HepG2 (cell line): ENCODE measurements around the gene SEMA3F. TPM values are rescaled to one million over a fixed set of nuclear protein-coding genes. Genes with fewer than 3 reads are reported as not detected.

Experiments
- ARID2 ChIP-seq: sonication (generic); formaldehyde crosslinking; IDR thresholded peaks from 2 replicates; pipeline ENCODE4 v1.8.1; 2022; ENCODE audit warnings: mild to moderate bottlenecking, missing genetic modification reagents, borderline replicate concordance
- CENPX ChIP-seq: sonication (generic); formaldehyde crosslinking; IDR thresholded peaks from 2 replicates; pipeline ENCODE4 v1.9.0; 2021; ENCODE audit warnings: mild to moderate bottlenecking, missing genetic modification reagents, moderate library complexity
- ELF4 ChIP-seq: sonication (generic); formaldehyde crosslinking; IDR thresholded peaks from 2 replicates; pipeline ENCODE4 v1.5.0; 2020; ENCODE audit warnings: missing genetic modification reagents, mild to moderate bottlenecking, moderate library complexity, borderline replicate concordance
- HOXA9 ChIP-seq: sonication (generic); formaldehyde crosslinking; IDR thresholded peaks from 2 replicates; pipeline ENCODE4 v1.8.1; 2022; ENCODE audit warnings: missing genetic modification reagents, mild to moderate bottlenecking, moderate library complexity, borderline replicate concordance
- MEIS1 ChIP-seq: sonication (generic); formaldehyde crosslinking; IDR thresholded peaks from 2 replicates; pipeline ENCODE4 v1.9.0; 2021; ENCODE audit warnings: mild to moderate bottlenecking, missing genetic modification reagents, moderate library complexity, borderline replicate concordance
- NR2C2 ChIP-seq: sonication (generic); formaldehyde crosslinking; IDR thresholded peaks from 2 replicates; pipeline ENCODE4 v1.4.0; 2020; ENCODE audit warnings: missing genetic modification reagents, mild to moderate bottlenecking, moderate library complexity, borderline replicate concordance
- TARDBP ChIP-seq: sonication (generic); formaldehyde crosslinking; IDR thresholded peaks from 2 replicates; pipeline ENCODE4 v1.8.0; 2022; ENCODE audit warnings: mild to moderate bottlenecking, missing genetic modification reagents
- TCF7L2 ChIP-seq: IDR thresholded peaks from 2 replicates; pipeline ENCODE4 v1.6.1; 2011; ENCODE audit warnings: mild to moderate bottlenecking, low read depth, low read length, moderate library complexity
- ZFP1 ChIP-seq: IDR thresholded peaks from 2 replicates; pipeline ENCODE4 v1.6.1; 2016
- ZNF652 ChIP-seq: IDR thresholded peaks from 2 replicates; pipeline ENCODE4 v1.6.1; 2016; ENCODE audit warnings: low read depth, borderline replicate concordance
- ZNF670 ChIP-seq: sonication (generic); formaldehyde crosslinking; IDR thresholded peaks from 2 replicates; pipeline ENCODE4 v1.8.0; 2022; ENCODE audit warnings: mild to moderate bottlenecking, missing genetic modification reagents, borderline replicate concordance
- ZNF772 ChIP-seq: sonication (generic); formaldehyde crosslinking; IDR thresholded peaks from 2 replicates; pipeline ENCODE4 v1.5.0; 2020; ENCODE audit warnings: mild to moderate bottlenecking, missing genetic modification reagents
- ZNF839 ChIP-seq: sonication (generic); formaldehyde crosslinking; IDR thresholded peaks from 2 replicates; pipeline ENCODE4 v1.4.0; 2020; ENCODE audit warnings: missing genetic modification reagents, mild to moderate bottlenecking, borderline replicate concordance
- ZSCAN25 ChIP-seq: sonication (generic); formaldehyde crosslinking; IDR thresholded peaks from 2 replicates; pipeline ENCODE4 v1.8.0; 2022; ENCODE audit warnings: mild to moderate bottlenecking, missing genetic modification reagents
- polyA plus RNA-seq, 8 experiments: library from polyadenylated mRNA; depleted of rRNA in 3 of 8; stranded (reverse) in 7 of 8; unstranded in 1 of 8; fragments of >200 nt; fragmentation: Illumina TruSeq in 4 of 8; extraction: Trizol in 4 of 8; gene quantifications; 2 replicates each; pipeline versions ENCODE4 v1.2.1 to v1.2.3, GENCODE V29; 2011 to 2016; ENCODE audit warnings: low read depth in 4 of 8, missing spikeins in 1 of 8, mixed read lengths in 1 of 8; ENCODE audit not compliant: insufficient read depth in 1 of 8
- total RNA-seq, 5 experiments: library from RNA; depleted of rRNA; stranded (reverse); fragments of >200 nt; fragmentation: Illumina TruSeq; extraction: Trizol; gene quantifications; 2 replicates each; pipeline ENCODE4 v1.2.3, GENCODE V29; 2016; ENCODE audit warnings: low read depth in 1 of 5
- TF ChIP-seq, protein P1 (sequence below), 2 experiments: IDR thresholded peaks; 2 replicates each; pipeline ENCODE4 v1.6.1; 2011 to 2012; ENCODE audit warnings: low read length in 2 of 2, borderline replicate concordance in 1 of 2, low read depth in 1 of 2, mild to moderate bottlenecking in 1 of 2, moderate library complexity in 1 of 2
- TF ChIP-seq, protein P2 (sequence below): sonication (generic); formaldehyde crosslinking; IDR thresholded peaks from 2 replicates; pipeline ENCODE4 v1.8.0; 2022; ENCODE audit warnings: missing genetic modification reagents, mild to moderate bottlenecking, moderate library complexity, borderline replicate concordance
- TF ChIP-seq, protein P3 (sequence below): sonication (generic); formaldehyde crosslinking; IDR thresholded peaks from 2 replicates; pipeline ENCODE4 v1.5.1; 2020; ENCODE audit warnings: missing genetic modification reagents, mild to moderate bottlenecking, borderline replicate concordance
- TF ChIP-seq, protein P4 (sequence below): sonication (generic); formaldehyde crosslinking; IDR thresholded peaks from 2 replicates; pipeline ENCODE4 v1.5.0; 2020; ENCODE audit warnings: missing genetic modification reagents
- TF ChIP-seq, protein P5 (sequence below): sonication (generic); formaldehyde crosslinking; IDR thresholded peaks from 2 replicates; pipeline ENCODE4 v1.4.0; 2020; ENCODE audit warnings: missing genetic modification reagents

The SEMA3F gene
- total and polyA plus RNA-seq, 2 of the 13 experiments (the other 11 are each of a cell fraction or from before 2014, with no cell fraction given), result 7.6 to 17.2 TPM

DNA sequence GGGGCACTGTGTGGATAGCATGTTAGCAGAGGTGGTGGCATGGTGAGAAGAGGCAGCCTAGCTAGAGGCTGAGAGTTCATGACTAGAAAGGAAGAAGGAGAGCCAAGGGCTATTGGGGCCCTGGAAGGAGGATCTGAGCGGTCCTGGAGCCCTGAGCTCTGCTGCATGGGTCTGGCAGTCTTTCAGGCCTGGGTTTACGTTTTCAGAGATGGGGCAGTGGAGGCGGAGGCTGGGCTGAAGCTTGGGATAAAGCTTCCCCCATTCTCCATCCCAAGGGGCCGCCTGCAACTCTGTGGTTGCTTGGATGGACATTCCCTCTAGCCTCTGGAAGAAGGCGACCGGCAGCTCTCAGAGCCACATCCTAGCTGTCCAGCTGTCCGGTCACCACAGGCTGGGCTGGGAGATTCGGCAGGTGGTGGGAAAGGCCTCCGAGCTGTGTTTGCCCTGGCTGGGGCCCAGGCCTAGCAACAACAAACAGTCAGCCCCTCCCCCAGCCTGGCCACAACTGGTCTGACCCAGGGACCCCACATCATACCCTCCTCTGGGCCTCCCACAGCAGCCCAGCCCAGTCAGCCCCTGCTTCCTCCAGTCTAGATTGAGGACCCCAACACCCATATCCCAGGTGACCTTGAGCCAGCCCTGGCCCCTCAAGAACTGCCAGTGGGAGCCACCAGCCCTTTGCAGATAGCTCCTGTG lies 48.1 kb downstream of the SEMA3F start (continued):
- TF ChIP-seq, protein P1, sequence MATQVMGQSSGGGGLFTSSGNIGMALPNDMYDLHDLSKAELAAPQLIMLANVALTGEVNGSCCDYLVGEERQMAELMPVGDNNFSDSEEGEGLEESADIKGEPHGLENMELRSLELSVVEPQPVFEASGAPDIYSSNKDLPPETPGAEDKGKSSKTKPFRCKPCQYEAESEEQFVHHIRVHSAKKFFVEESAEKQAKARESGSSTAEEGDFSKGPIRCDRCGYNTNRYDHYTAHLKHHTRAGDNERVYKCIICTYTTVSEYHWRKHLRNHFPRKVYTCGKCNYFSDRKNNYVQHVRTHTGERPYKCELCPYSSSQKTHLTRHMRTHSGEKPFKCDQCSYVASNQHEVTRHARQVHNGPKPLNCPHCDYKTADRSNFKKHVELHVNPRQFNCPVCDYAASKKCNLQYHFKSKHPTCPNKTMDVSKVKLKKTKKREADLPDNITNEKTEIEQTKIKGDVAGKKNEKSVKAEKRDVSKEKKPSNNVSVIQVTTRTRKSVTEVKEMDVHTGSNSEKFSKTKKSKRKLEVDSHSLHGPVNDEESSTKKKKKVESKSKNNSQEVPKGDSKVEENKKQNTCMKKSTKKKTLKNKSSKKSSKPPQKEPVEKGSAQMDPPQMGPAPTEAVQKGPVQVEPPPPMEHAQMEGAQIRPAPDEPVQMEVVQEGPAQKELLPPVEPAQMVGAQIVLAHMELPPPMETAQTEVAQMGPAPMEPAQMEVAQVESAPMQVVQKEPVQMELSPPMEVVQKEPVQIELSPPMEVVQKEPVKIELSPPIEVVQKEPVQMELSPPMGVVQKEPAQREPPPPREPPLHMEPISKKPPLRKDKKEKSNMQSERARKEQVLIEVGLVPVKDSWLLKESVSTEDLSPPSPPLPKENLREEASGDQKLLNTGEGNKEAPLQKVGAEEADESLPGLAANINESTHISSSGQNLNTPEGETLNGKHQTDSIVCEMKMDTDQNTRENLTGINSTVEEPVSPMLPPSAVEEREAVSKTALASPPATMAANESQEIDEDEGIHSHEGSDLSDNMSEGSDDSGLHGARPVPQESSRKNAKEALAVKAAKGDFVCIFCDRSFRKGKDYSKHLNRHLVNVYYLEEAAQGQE (IDR thresholded peaks at IDR 0.05; ENCODE audit: borderline replicate concordance in 1 of 2, low read depth in 1 of 2, low read length in 2 of 2), result peak in 1 of 2 experiments; percentile 33; a peak in 1 of 4 replicates
- TF ChIP-seq HOXA9 (CRISPR knock-in tag), result no peak
- TF ChIP-seq ZNF652, result no peak
- TF ChIP-seq ELF4 (CRISPR knock-in tag), result no peak
- 0 out of 2 replicates have a peak, but pooled peaks have one; percentile 49 for TF ChIP-seq ZNF772
- TF ChIP-seq MEIS1 (CRISPR knock-in tag), result 0 out of 2 replicates have a peak, but pooled peaks have one; percentile 38
- TF ChIP-seq, protein P2, sequence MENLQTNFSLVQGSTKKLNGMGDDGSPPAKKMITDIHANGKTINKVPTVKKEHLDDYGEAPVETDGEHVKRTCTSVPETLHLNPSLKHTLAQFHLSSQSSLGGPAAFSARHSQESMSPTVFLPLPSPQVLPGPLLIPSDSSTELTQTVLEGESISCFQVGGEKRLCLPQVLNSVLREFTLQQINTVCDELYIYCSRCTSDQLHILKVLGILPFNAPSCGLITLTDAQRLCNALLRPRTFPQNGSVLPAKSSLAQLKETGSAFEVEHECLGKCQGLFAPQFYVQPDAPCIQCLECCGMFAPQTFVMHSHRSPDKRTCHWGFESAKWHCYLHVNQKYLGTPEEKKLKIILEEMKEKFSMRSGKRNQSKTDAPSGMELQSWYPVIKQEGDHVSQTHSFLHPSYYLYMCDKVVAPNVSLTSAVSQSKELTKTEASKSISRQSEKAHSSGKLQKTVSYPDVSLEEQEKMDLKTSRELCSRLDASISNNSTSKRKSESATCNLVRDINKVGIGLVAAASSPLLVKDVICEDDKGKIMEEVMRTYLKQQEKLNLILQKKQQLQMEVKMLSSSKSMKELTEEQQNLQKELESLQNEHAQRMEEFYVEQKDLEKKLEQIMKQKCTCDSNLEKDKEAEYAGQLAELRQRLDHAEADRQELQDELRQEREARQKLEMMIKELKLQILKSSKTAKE (CRISPR knock-in tag), result 0 out of 2 replicates have a peak, but pooled peaks have one; percentile 69
- TF ChIP-seq TARDBP (CRISPR knock-in tag), result no peak
- TF ChIP-seq NR2C2 (CRISPR knock-in tag), result no peak
- no peak for TF ChIP-seq CENPX
- TF ChIP-seq ZSCAN25, result no peak
- no peak; the same call in 1 of the 2 replicates for TF ChIP-seq ZFP1
- no peak for TF ChIP-seq ZNF839 (CRISPR knock-in tag)
- peak; percentile 81; the same call in 1 of the 2 replicates for TF ChIP-seq ZNF670 (CRISPR knock-in tag)
- TF ChIP-seq, protein P3, sequence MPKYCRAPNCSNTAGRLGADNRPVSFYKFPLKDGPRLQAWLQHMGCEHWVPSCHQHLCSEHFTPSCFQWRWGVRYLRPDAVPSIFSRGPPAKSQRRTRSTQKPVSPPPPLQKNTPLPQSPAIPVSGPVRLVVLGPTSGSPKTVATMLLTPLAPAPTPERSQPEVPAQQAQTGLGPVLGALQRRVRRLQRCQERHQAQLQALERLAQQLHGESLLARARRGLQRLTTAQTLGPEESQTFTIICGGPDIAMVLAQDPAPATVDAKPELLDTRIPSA, result peak; percentile 71; the same call in 1 of the 2 replicates
- TF ChIP-seq ARID2 (CRISPR knock-in tag), result no peak
- TF ChIP-seq, protein P4, sequence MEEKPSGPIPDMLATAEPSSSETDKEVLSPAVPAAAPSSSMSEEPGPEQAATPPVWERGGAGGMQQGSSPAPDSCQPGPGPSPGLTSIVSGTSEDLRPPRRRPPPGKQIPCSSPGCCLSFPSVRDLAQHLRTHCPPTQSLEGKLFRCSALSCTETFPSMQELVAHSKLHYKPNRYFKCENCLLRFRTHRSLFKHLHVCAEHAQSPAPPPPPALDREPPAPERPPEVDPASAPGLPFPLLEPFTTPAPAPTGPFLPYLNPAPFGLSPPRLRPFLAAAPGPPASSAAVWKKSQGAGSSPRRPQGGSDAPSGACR (CRISPR knock-in tag), result no peak; the same call in 1 of the 2 replicates
- TF ChIP-seq, protein P5, sequence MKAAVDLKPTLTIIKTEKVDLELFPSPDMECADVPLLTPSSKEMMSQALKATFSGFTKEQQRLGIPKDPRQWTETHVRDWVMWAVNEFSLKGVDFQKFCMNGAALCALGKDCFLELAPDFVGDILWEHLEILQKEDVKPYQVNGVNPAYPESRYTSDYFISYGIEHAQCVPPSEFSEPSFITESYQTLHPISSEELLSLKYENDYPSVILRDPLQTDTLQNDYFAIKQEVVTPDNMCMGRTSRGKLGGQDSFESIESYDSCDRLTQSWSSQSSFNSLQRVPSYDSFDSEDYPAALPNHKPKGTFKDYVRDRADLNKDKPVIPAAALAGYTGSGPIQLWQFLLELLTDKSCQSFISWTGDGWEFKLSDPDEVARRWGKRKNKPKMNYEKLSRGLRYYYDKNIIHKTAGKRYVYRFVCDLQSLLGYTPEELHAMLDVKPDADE, result no peak
- TF ChIP-seq TCF7L2, result no peak
